MG63 (cell line): ENCODE results near the gene RUNX2. TPM values are rescaled to one million over a fixed set of nuclear protein-coding genes. Genes with fewer than 3 reads are reported as not detected.

Source experiments
- DNase-seq: peaks from one replicate; pipeline ENCODE4 v3.0.0-alpha.2; 2020
- H3K27me3 ChIP-seq: fragments of 250-450 bp; sonication (Bioruptor Pico); 2 replicates; pipeline ENCODE4 v1.5.1; 2020; ENCODE audit warnings: mild to moderate bottlenecking, moderate library complexity
- H3K36me3 ChIP-seq: fragments of 250-450 bp; sonication (Bioruptor Pico); 2 replicates; pipeline ENCODE4 v1.5.1; 2020; ENCODE audit warnings: mild to moderate bottlenecking, moderate library complexity
- H3K4me3 ChIP-seq: fragments of 250-450 bp; sonication (Bioruptor Pico); 2 replicates; pipeline ENCODE4 v1.5.1; 2020; ENCODE audit warnings: mild to moderate bottlenecking, moderate library complexity
- H3K9me3 ChIP-seq: fragments of 250-450 bp; sonication (Bioruptor Pico); 2 replicates; pipeline ENCODE4 v1.5.1; 2020; ENCODE audit warnings: mild to moderate bottlenecking, moderate library complexity
- total RNA-seq: library from RNA; depleted of rRNA; stranded (reverse); fragments of >200 nt; shearing (Covaris generic); gene quantifications from 2 replicates; pipeline ENCODE4 v1.2.3, GENCODE V29; 2014; ENCODE audit warnings: low replicate concordance

RUNX2 gene
- total RNA-seq, 1 experiment from 2014 or later = 0.13 TPM

GRCh38 chr6:45476341-45476740, 148.2 kb downstream of the RUNX2 start:
- Histone ChIP-seq H3K9me3 (no peaks in the 10 kb centered on the region), H3K27me3 (no peaks in the 10 kb centered on the region), H3K4me3 (no peak overlapping the region), H3K36me3 (no peaks in the 10 kb centered on the region)
- DNase-seq = no peak

GRCh38 chr6:45477278-45477677, 149.1 kb downstream of the RUNX2 start:
- H3K9me3 ChIP-seq = no peaks in the 10 kb centered on the region
- DNase-seq = no peak
- H3K36me3 ChIP-seq = no peaks in the 10 kb centered on the region
- no peaks in the 10 kb centered on the region for H3K27me3 ChIP-seq
- H3K4me3 ChIP-seq = no peak overlapping the region

GRCh38 chr6:45477790-45478189, 149.7 kb downstream of the RUNX2 start:
- H3K4me3 ChIP-seq = no peak overlapping the region
- no peak for DNase-seq
- no peaks in the 10 kb centered on the region for H3K27me3 ChIP-seq
- H3K9me3 ChIP-seq = no peaks in the 10 kb centered on the region
- H3K36me3 ChIP-seq = no peaks in the 10 kb centered on the region

- no peaks in the 10 kb centered on the region for H3K27me3 ChIP-seq
Observed at GRCh38 chr6:45478240-45478639, 150.1 kb downstream of the RUNX2 start.

GRCh38 chr6:45479834-45480751, 152.0 kb downstream of the RUNX2 start:
- DNase-seq = no peak
- H3K4me3 ChIP-seq = no peak overlapping the region
- H3K36me3 ChIP-seq = no peaks in the 10 kb centered on the region
- no peaks in the 10 kb centered on the region for H3K9me3 ChIP-seq
- H3K27me3 ChIP-seq = no peaks in the 10 kb centered on the region

More at GRCh38 chr6:45478240-45478639, 150.1 kb downstream of the RUNX2 start:
- DNase-seq = no peak
- Histone ChIP-seq H3K9me3 (no peaks in the 10 kb centered on the region), H3K36me3 (no peaks in the 10 kb centered on the region), H3K4me3 (no peak overlapping the region)

- no peak overlapping the region for H3K4me3 ChIP-seq
- DNase-seq = no peak
- H3K9me3 ChIP-seq = no peaks in the 10 kb centered on the region
- H3K36me3 ChIP-seq = no peaks in the 10 kb centered on the region
- H3K27me3 ChIP-seq = no peaks in the 10 kb centered on the region
Observed at GRCh38 chr6:45480752-45481415, 152.8 kb downstream of the RUNX2 start.

- no peaks in the 10 kb centered on the region for H3K27me3 ChIP-seq
- H3K36me3 ChIP-seq = no peaks in the 10 kb centered on the region
- DNase-seq = no peak
- H3K4me3 ChIP-seq = no peak overlapping the region
- no peaks in the 10 kb centered on the region for H3K9me3 ChIP-seq
Observed at GRCh38 chr6:45483021-45483420, 154.9 kb downstream of the RUNX2 start.

GRCh38 chr6:45483501-45483900, 155.4 kb downstream of the RUNX2 start:
- Histone ChIP-seq H3K36me3 (no peaks in the 10 kb centered on the region), H3K9me3 (no peaks in the 10 kb centered on the region), H3K27me3 (no peaks in the 10 kb centered on the region), H3K4me3 (no peak overlapping the region)
- no peak for DNase-seq

- no peaks in the 10 kb centered on the region for H3K9me3 ChIP-seq
- no peaks in the 10 kb centered on the region for H3K27me3 ChIP-seq
- DNase-seq = no peak
- H3K36me3 ChIP-seq = no peaks in the 10 kb centered on the region
- H3K4me3 ChIP-seq = no peak overlapping the region
Observed at GRCh38 chr6:45486736-45487135, 158.6 kb downstream of the RUNX2 start.

- Histone ChIP-seq H3K36me3 (no peaks in the 10 kb centered on the region), H3K4me3 (no peak overlapping the region), H3K9me3 (no peaks in the 10 kb centered on the region), H3K27me3 (no peaks in the 10 kb centered on the region)
- no peak for DNase-seq
Observed at GRCh38 chr6:45487645-45488044, 159.5 kb downstream of the RUNX2 start.

GRCh38 chr6:45488269-45488668, 160.1 kb downstream of the RUNX2 start:
- no peak overlapping the region for H3K4me3 ChIP-seq
- DNase-seq = no peak
- H3K9me3 ChIP-seq = no peaks in the 10 kb centered on the region
- no peaks in the 10 kb centered on the region for H3K36me3 ChIP-seq
- H3K27me3 ChIP-seq = no peaks in the 10 kb centered on the region

GRCh38 chr6:45488889-45489288, 160.8 kb downstream of the RUNX2 start:
- H3K36me3 ChIP-seq = no peaks in the 10 kb centered on the region
- no peak for DNase-seq
- H3K9me3 ChIP-seq = no peaks in the 10 kb centered on the region
- no peak overlapping the region for H3K4me3 ChIP-seq
- H3K27me3 ChIP-seq = no peaks in the 10 kb centered on the region

- H3K36me3 ChIP-seq = no peaks in the 10 kb centered on the region
- no peaks in the 10 kb centered on the region for H3K27me3 ChIP-seq
- no peaks in the 10 kb centered on the region for H3K9me3 ChIP-seq
- no peak overlapping the region for H3K4me3 ChIP-seq
- DNase-seq = no peak
Observed at GRCh38 chr6:45491048-45491735, 163.1 kb downstream of the RUNX2 start.

GRCh38 chr6:45491874-45492273, 163.7 kb downstream of the RUNX2 start:
- Histone ChIP-seq H3K4me3 (no peak overlapping the region), H3K9me3 (no peaks in the 10 kb centered on the region), H3K27me3 (no peaks in the 10 kb centered on the region), H3K36me3 (no peaks in the 10 kb centered on the region)
- no peak for DNase-seq

- Histone ChIP-seq H3K9me3 (no peaks in the 10 kb centered on the region), H3K27me3 (no peaks in the 10 kb centered on the region), H3K4me3 (no peak overlapping the region), H3K36me3 (no peaks in the 10 kb centered on the region)
- DNase-seq = no peak
Observed at GRCh38 chr6:45493761-45494160, 165.6 kb downstream of the RUNX2 start.

GRCh38 chr6:45494416-45495135, 166.4 kb downstream of the RUNX2 start:
- no peaks in the 10 kb centered on the region for H3K36me3 ChIP-seq
- H3K9me3 ChIP-seq = no peaks in the 10 kb centered on the region
- H3K4me3 ChIP-seq = no peak overlapping the region
- H3K27me3 ChIP-seq = no peaks in the 10 kb centered on the region
- no peak for DNase-seq
